Astrocyte (in vitro differentiated cells and primary cell): ENCODE results near the gene PTPA. TPM values are rescaled to one million over a fixed set of nuclear protein-coding genes. Genes with fewer than 3 reads are reported as not detected.

Source experiments
- DNase-seq: peaks from one replicate; pipeline ENCODE4 v3.0.0-alpha.2; 2010; ENCODE audit warnings: low read depth
- FAIRE-seq: peaks from 2 replicates; lab custom pipeline; 2011; peaks lifted over from hg19 to GRCh38; lab: Jason Lieb, UNC
- H2AFZ ChIP-seq: 2 replicates; pipeline ENCODE4 v1.6.0; 2012; ENCODE audit warnings: low read depth, low read length, inconsistent platforms
- H3K27ac ChIP-seq: 2 replicates; pipeline ENCODE4 v1.5.1; 2011; ENCODE audit warnings: low read depth, low read length, inconsistent platforms
- H3K27me3 ChIP-seq: 2 replicates; pipeline ENCODE4 v1.6.0; 2011; ENCODE audit warnings: low read length, inconsistent platforms; ENCODE audit not compliant: insufficient read depth
- H3K36me3 ChIP-seq: 2 replicates; pipeline ENCODE4 v1.5.1; 2011; ENCODE audit warnings: low read length, inconsistent platforms; ENCODE audit not compliant: insufficient read depth
- H3K4me1 ChIP-seq: 2 replicates; pipeline ENCODE4 v1.5.1; 2011; ENCODE audit warnings: low read length, inconsistent platforms; ENCODE audit not compliant: insufficient read depth
- H3K4me2 ChIP-seq: 2 replicates; pipeline ENCODE4 v1.6.0; 2012; ENCODE audit warnings: low read length, inconsistent platforms
- H3K4me3 ChIP-seq: 2 replicates; pipeline ENCODE4 v1.5.1; 2011; ENCODE audit warnings: low read depth, mild to moderate bottlenecking, low read length, inconsistent platforms; ENCODE audit not compliant: insufficient read depth
- H3K79me2 ChIP-seq: 2 replicates; pipeline ENCODE4 v1.6.0; 2012; ENCODE audit warnings: mild to moderate bottlenecking, low read length, inconsistent platforms; ENCODE audit not compliant: insufficient read depth
- H3K9ac ChIP-seq: 2 replicates; pipeline ENCODE4 v1.6.0; 2012; ENCODE audit warnings: mild to moderate bottlenecking, low read length, inconsistent platforms
- H3K9me3 ChIP-seq: 2 replicates; pipeline ENCODE4 v1.5.1; 2012; ENCODE audit warnings: low read depth, mild to moderate bottlenecking, low read length, inconsistent platforms; ENCODE audit not compliant: insufficient read depth
- H4K20me1 ChIP-seq: 2 replicates; pipeline ENCODE4 v1.6.0; 2012; ENCODE audit warnings: low read length, inconsistent platforms; ENCODE audit not compliant: insufficient read depth
- H3K27ac Mint-ChIP-seq: one replicate; pipeline ENCODE4 v1.8.0; 2021; ENCODE audit warnings: mild to moderate bottlenecking, mixed read lengths; ENCODE audit not compliant: unreplicated experiment
- H3K27me3 Mint-ChIP-seq: one replicate; pipeline ENCODE4 v1.8.0; 2021; ENCODE audit warnings: low read depth, mixed read lengths; ENCODE audit not compliant: unreplicated experiment
- H3K36me3 Mint-ChIP-seq: one replicate; pipeline ENCODE4 v1.8.0; 2021; ENCODE audit warnings: low read depth, mixed read lengths; ENCODE audit not compliant: unreplicated experiment
- H3K4me1 Mint-ChIP-seq: one replicate; pipeline ENCODE4 v1.8.0; 2021; ENCODE audit warnings: low read depth, mixed read lengths; ENCODE audit not compliant: unreplicated experiment
- H3K4me3 Mint-ChIP-seq: one replicate; pipeline ENCODE4 v1.8.0; 2021; ENCODE audit warnings: mild to moderate bottlenecking, moderate library complexity, mixed read lengths; ENCODE audit not compliant: unreplicated experiment
- H3K9me3 Mint-ChIP-seq: one replicate; pipeline ENCODE4 v1.8.0; 2021; ENCODE audit warnings: mild to moderate bottlenecking, mixed read lengths; ENCODE audit not compliant: unreplicated experiment
- EZH2 ChIP-seq: IDR thresholded peaks from 2 replicates; pipeline ENCODE4 v1.6.1; 2012; ENCODE audit warnings: mild to moderate bottlenecking, low read length, inconsistent platforms; ENCODE audit not compliant: insufficient read depth
- total RNA-seq: library from RNA; stranded (reverse); gene quantifications from 2 replicates; pipeline ENCODE4 v1.2.1, GENCODE V29; 2021
- TF ChIP-seq, protein P1 (sequence below): IDR thresholded peaks from 2 replicates; pipeline ENCODE4 v1.5.1; 2011; ENCODE audit warnings: low read depth, mild to moderate bottlenecking, inconsistent platforms, low read length, moderate library complexity; ENCODE audit not compliant: insufficient read depth

PTPA gene
- total RNA-seq, 1 donor from 2014 or later = 122 TPM

- no peak for FAIRE-seq
- Mint-ChIP-seq H3K9me3 (no peaks in the 10 kb centered on the region), H3K27me3 (no peaks in the 10 kb centered on the region), H3K36me3 (peaks cover 3% of the 10 kb centered on the region), H3K4me1 (no peaks in the 10 kb centered on the region), H3K27ac (no peak overlapping the region), H3K4me3 (no peak overlapping the region)
- Histone ChIP-seq H3K4me1 (no peaks in the 10 kb centered on the region), H3K9ac (no peak overlapping the region), H3K4me2 (no peak overlapping the region), H3K9me3 (no peaks in the 10 kb centered on the region), H3K79me2 (no peaks in the 10 kb centered on the region), H4K20me1 (no peaks in the 10 kb centered on the region), H3K36me3 (no peaks in the 10 kb centered on the region), H3K27me3 (no peaks in the 10 kb centered on the region), H3K4me3 (no peak overlapping the region), H2AFZ (no peak overlapping the region), H3K27ac (no peak overlapping the region)
- DNase-seq = no peak
- TF ChIP-seq EZH2 = no peak
- TF ChIP-seq, protein P1, sequence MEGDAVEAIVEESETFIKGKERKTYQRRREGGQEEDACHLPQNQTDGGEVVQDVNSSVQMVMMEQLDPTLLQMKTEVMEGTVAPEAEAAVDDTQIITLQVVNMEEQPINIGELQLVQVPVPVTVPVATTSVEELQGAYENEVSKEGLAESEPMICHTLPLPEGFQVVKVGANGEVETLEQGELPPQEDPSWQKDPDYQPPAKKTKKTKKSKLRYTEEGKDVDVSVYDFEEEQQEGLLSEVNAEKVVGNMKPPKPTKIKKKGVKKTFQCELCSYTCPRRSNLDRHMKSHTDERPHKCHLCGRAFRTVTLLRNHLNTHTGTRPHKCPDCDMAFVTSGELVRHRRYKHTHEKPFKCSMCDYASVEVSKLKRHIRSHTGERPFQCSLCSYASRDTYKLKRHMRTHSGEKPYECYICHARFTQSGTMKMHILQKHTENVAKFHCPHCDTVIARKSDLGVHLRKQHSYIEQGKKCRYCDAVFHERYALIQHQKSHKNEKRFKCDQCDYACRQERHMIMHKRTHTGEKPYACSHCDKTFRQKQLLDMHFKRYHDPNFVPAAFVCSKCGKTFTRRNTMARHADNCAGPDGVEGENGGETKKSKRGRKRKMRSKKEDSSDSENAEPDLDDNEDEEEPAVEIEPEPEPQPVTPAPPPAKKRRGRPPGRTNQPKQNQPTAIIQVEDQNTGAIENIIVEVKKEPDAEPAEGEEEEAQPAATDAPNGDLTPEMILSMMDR = no peak
Measured at GRCh38 chr9:129071526-129072126, 39.6 kb upstream of the PTPA start.

DNA sequence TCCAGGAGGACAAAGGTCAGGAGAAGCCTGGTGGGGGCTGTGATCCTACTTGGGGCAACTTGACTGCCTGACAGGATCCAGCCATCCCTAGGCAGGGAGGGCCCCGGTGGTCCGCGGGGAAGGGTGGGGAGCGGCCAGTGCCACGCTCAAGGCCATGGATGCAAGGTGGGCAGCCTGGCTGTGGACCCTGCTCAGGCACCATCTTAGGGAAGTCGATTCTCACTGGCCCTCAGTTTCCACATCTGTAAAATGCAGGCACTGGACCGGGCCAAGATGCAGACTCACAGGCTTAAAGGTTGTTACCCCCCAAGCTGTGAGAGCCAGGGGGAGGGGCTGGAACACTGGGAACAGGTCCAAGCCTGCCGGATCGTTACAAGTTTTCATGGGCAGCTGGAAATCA lies 39.0 kb upstream of the PTPA start:
- no peak overlapping the region for H3K9ac ChIP-seq
- H3K9me3 ChIP-seq = no peaks in the 10 kb centered on the region
- Mint-ChIP-seq H3K4me1 (no peaks in the 10 kb centered on the region), H3K27me3 (no peaks in the 10 kb centered on the region), H3K36me3 (peaks cover 1% of the 10 kb centered on the region), H3K27ac (no peak overlapping the region), H3K4me3 (no peak overlapping the region), H3K9me3 (no peaks in the 10 kb centered on the region)
- H3K27ac ChIP-seq = no peak overlapping the region
- no peaks in the 10 kb centered on the region for H3K79me2 ChIP-seq
- no peak overlapping the region for H3K4me2 ChIP-seq
- H3K27me3 ChIP-seq = no peaks in the 10 kb centered on the region
- no peak overlapping the region for H3K4me3 ChIP-seq
- no peaks in the 10 kb centered on the region for H3K4me1 ChIP-seq
- H2AFZ ChIP-seq = no peak overlapping the region
- no peaks in the 10 kb centered on the region for H4K20me1 ChIP-seq
- DNase-seq (no peak), FAIRE-seq (no peak)
- H3K36me3 ChIP-seq = no peaks in the 10 kb centered on the region
- no peak for TF ChIP-seq EZH2
- TF ChIP-seq, protein P1 = no peak

DNA sequence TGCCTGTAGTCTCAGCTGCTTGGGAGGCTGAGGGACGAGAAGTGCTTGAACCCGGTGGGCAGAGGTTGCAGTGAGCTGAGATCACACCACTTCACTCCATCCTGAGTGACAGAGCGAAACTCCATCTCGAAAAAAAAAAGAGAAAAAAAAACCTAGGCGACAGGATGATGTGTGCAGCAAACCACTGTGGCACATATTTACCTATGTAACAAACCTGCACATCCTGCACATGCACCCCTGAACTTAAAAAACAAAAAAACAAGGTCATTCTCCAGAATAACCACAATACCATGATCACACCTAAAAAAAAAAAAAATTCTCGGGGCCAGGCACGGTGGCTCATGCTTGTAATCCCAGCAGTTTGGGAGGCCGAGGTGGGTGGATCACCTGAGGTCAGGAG lies 37.8 kb upstream of the PTPA start:
- H2AFZ ChIP-seq = no peak overlapping the region
- no peak overlapping the region for H3K4me2 ChIP-seq
- no peak overlapping the region for H3K4me3 ChIP-seq
- no peak overlapping the region for H3K9ac ChIP-seq
- no peaks in the 10 kb centered on the region for H3K27me3 ChIP-seq
- Mint-ChIP-seq H3K4me3 (no peak overlapping the region), H3K9me3 (no peaks in the 10 kb centered on the region), H3K36me3 (no peaks in the 10 kb centered on the region), H3K4me1 (no peaks in the 10 kb centered on the region), H3K27ac (no peak overlapping the region), H3K27me3 (no peaks in the 10 kb centered on the region)
- no peaks in the 10 kb centered on the region for H3K36me3 ChIP-seq
- no peak for TF ChIP-seq EZH2
- TF ChIP-seq, protein P1 = no peak
- no peak overlapping the region for H3K27ac ChIP-seq
- no peaks in the 10 kb centered on the region for H3K9me3 ChIP-seq
- H3K79me2 ChIP-seq = no peaks in the 10 kb centered on the region
- DNase-seq = no peak
- no peaks in the 10 kb centered on the region for H4K20me1 ChIP-seq
- no peak for FAIRE-seq
- no peaks in the 10 kb centered on the region for H3K4me1 ChIP-seq
